GM23248 (cell line): ENCODE measurements around the gene WSCD1. TPM values are rescaled to one million over a fixed set of nuclear protein-coding genes. Genes with fewer than 3 reads are reported as not detected.

Experiments used
- DNase-seq: peaks from one replicate; pipeline ENCODE4 v3.0.0-alpha.2; 2015
- H2AFZ ChIP-seq: fragments of 200-600 bp; sonication (generic); 2 replicates; pipeline ENCODE4 v1.6.1; 2016; ENCODE audit warnings: antibody characterized with exemption
- H3F3A ChIP-seq: fragments of 200-600 bp; sonication (generic); 2 replicates; pipeline ENCODE4 v1.6.1; 2016; ENCODE audit warnings: mild to moderate bottlenecking, antibody characterized with exemption, mixed run types; ENCODE audit not compliant: insufficient read depth
- H3K27ac ChIP-seq: fragments of 200-600 bp; sonication (generic); 2 replicates; pipeline ENCODE4 v1.5.1; 2016; ENCODE audit warnings: mild to moderate bottlenecking
- H3K27me3 ChIP-seq: fragments of 200-600 bp; sonication (generic); replicated peaks from 2 replicates; pipeline ENCODE4 v1.6.1; 2016; ENCODE audit warnings: mild to moderate bottlenecking; ENCODE audit not compliant: insufficient read depth
- H3K36me3 ChIP-seq: fragments of 200-600 bp; sonication (generic); 2 replicates; pipeline ENCODE4 v1.6.1; 2016; ENCODE audit warnings: low read depth, mild to moderate bottlenecking
- H3K4me1 ChIP-seq: fragments of 200-600 bp; sonication (generic); 2 replicates; pipeline ENCODE4 v1.6.1; 2016; ENCODE audit warnings: mild to moderate bottlenecking; ENCODE audit not compliant: insufficient read depth
- H3K4me2 ChIP-seq: fragments of 200-600 bp; sonication (generic); one replicate; pipeline ENCODE4 v1.6.1; 2016; ENCODE audit warnings: mild to moderate bottlenecking; ENCODE audit not compliant: unreplicated experiment
- H3K4me3 ChIP-seq: fragments of 200-600 bp; sonication (generic); 2 replicates; pipeline ENCODE4 v1.5.1; 2016; ENCODE audit warnings: mild to moderate bottlenecking
- H3K79me2 ChIP-seq: fragments of 200-600 bp; sonication (generic); 2 replicates; pipeline ENCODE4 v1.6.1; 2016; ENCODE audit warnings: mild to moderate bottlenecking; ENCODE audit not compliant: insufficient read depth
- H3K9ac ChIP-seq: fragments of 200-600 bp; sonication (generic); 2 replicates; pipeline ENCODE4 v1.6.1; 2016; ENCODE audit warnings: mild to moderate bottlenecking
- H3K9me2 ChIP-seq: fragments of 200-600 bp; sonication (generic); 2 replicates; pipeline ENCODE4 v1.6.1; 2016; ENCODE audit warnings: mixed run types, mild to moderate bottlenecking, moderate library complexity; ENCODE audit not compliant: insufficient read depth
- H3K9me3 ChIP-seq: fragments of 200-600 bp; sonication (generic); one replicate; pipeline ENCODE4 v1.6.1; 2017; ENCODE audit warnings: low read depth
- H4K20me1 ChIP-seq: fragments of 200-600 bp; sonication (generic); 2 replicates; pipeline ENCODE4 v1.6.0; 2016; ENCODE audit not compliant: insufficient read depth
- EZH2 ChIP-seq: fragments of 200-600 bp; sonication (generic); IDR thresholded peaks from 2 replicates; pipeline ENCODE4 v1.6.1; 2018; ENCODE audit warnings: antibody characterized with exemption, mild to moderate bottlenecking; ENCODE audit not compliant: insufficient read depth, poor library complexity, severe bottlenecking
- EZH2phosphoT487 ChIP-seq: fragments of 200-600 bp; sonication (generic); IDR thresholded peaks from 2 replicates; pipeline ENCODE4 v1.6.1; 2018; ENCODE audit warnings: antibody characterized with exemption, moderate library complexity, mild to moderate bottlenecking, low read depth; ENCODE audit not compliant: insufficient read depth
- WGBS, 2 experiments: methylation state at CpG; one replicate each; pipeline ENCODE4 v1.1.6; 2015 to 2017; ENCODE audit warnings: low lambda C conversion rate in 2 of 2, low coverage in 1 of 2; ENCODE audit errors: missing lambda C conversion rate in 2 of 2; 5-methylcytosine and 5-hydroxymethylcytosine counted together
- in situ Hi-C: fragments of 300-500 bp; cut with MboI; formaldehyde crosslinking; loops from 2 replicates; pipeline ENCODE4 v1.15.0; 2020
- polyA plus RNA-seq: library from polyadenylated mRNA; unstranded; fragments of >200 nt; fragmentation: Nextera tagmentation; extraction: Ambion mirVana; gene quantifications from 2 replicates; pipeline ENCODE4 v1.2.1, GENCODE V29; 2016
- total RNA-seq: library from RNA; depleted of rRNA; stranded (reverse); fragments of >200 nt; shearing (Covaris generic); gene quantifications from 2 replicates; pipeline ENCODE4 v1.2.3, GENCODE V29; 2014; rRNA removed

WSCD1 gene
- 0.11 TPM in 1 of 2 replicates, not detected in the other for total RNA-seq
- polyA plus RNA-seq, result not detected in 2 replicates

DNA sequence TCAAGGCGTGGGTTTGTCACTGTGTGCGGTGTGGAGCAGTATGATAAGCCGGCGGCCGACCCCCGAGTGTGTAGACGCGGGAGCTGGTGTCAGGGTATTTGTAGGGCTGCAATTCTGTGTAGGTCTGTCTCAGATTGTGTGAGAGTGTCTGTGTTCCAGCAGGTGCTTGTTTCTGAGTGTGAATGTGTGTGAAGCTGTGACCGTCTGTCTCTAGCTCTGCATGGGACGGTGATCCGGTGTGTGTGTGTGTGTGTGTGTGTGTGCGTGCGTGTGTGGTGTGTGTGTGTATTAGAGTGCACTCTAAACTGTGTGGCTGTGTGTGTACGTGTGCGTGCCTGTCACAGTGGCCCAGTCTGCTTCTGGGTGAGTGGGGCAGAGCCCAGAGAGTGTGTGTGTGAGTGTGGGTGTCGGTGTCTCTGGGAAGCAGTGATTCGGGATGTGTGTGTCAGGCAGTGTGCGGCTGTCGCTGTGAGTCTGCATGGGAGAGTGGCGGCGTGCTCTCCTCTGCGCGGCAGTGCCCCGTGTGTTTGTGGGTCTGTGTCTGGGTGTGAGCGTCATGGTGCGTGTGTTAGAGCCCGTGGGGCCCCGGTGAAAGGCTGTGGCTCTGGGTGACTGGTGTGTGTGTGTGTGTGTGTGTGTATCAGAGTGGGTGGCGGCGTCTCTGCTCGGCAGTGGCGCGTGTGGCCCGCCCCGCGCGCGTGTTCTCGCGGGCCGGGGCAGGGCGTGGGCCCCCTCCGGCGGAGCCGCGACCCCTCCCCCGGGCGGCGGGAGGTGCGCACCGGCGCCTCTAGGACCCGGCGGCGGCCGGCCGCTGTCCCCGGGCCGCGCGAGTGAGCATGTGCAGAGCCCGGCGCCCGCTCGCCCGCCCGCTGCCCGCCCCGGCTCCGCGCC lies at the start of gene WSCD1:
Gene WSCD1, plus strand, starts transcription at position 841 of the 891 bp plus-strand sequence. CDS start 10,280 bp downstream, outside the sequence.
- in situ Hi-C loops, result no loop called here
- Histone ChIP-seq H3K9ac (no peak within 1 kb of the TSS), H3K4me2 (no peak within 1 kb of the TSS), H3K79me2 (no peaks in the 10 kb centered on the region), H3K36me3 (no peaks in the 10 kb centered on the region), H3F3A (no peaks in the 10 kb centered on the region), H3K4me3 (no peak within 1 kb of the TSS), H3K9me2 (no peaks in the 10 kb centered on the region), H3K27ac (no peak within 1 kb of the TSS), H4K20me1 (no peaks in the 10 kb centered on the region), H3K4me1 (no peaks in the 10 kb centered on the region), H3K9me3 (no peaks in the 10 kb centered on the region), H3K27me3 (peaks cover 34% of the 10 kb centered on the region), H2AFZ (no peak within 1 kb of the TSS)
- WGBS, 2 experiments, result 7 to 9% methylated on average over 39 to 51 of the region's 71 CpGs
- TF ChIP-seq EZH2 (peak; percentile 62), EZH2phosphoT487 (no peak)
- DNase-seq, result peak; percentile 21

DNA sequence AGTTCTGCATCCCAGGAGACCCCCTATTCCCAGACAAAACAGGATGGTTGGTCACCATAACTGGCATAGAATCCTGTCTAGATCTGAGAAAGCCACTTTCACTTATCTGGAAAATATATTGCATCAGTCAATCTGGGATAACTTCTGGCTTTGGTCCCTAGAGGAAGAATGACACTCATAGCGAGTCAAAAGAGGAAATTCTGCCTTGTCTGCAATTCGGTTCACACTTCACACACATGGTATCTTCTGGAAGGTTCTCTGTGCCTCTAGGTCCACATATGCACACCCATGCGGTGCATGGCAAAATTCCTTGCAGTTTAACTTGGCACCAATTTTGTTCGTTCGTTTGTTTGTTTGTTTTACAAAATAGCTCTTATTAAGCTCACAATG lies 49.2 kb upstream of the WSCD1 start:
- Histone ChIP-seq H3K79me2 (no peaks in the 10 kb centered on the region), H3K9ac (no peak overlapping the region), H3K9me3 (no peaks in the 10 kb centered on the region), H3K36me3 (no peaks in the 10 kb centered on the region), H3K4me3 (no peak overlapping the region), H2AFZ (no peak overlapping the region), H3K4me1 (no peaks in the 10 kb centered on the region), H3K9me2 (no peaks in the 10 kb centered on the region), H3K27ac (no peak overlapping the region), H3K27me3 (no peaks in the 10 kb centered on the region), H4K20me1 (no peaks in the 10 kb centered on the region), H3F3A (no peaks in the 10 kb centered on the region), H3K4me2 (no peak overlapping the region)
- TF ChIP-seq EZH2phosphoT487 (no peak), EZH2 (no peak)
- in situ Hi-C loops, result no loop called here
- DNase-seq, result no peak
- 3 to 6% methylated on average over 5 of the region's 5 CpGs for WGBS, 2 experiments

DNA sequence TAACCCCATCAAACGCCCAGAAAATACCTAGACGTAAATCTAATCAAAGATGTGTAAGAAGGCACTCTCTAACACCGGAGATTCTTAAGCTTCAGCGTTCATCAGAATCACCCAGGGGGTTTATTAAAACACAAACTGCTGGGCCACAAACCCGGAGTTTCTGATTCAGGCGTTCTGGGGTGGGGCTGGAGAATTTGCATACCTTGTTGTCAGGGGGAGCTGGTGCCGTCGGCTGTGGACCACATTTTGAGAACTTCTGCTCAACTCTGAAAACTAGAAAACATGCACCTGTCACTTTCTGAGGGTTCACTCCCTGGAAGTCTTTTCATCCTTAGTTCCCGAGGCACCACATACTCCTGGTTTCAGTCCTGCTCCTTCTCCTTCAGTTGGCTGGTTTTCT lies 48.6 kb upstream of the WSCD1 start:
- H3K27ac ChIP-seq, result no peak overlapping the region
- H3K4me1 ChIP-seq, result no peaks in the 10 kb centered on the region
- H2AFZ ChIP-seq, result no peak overlapping the region

DNA sequence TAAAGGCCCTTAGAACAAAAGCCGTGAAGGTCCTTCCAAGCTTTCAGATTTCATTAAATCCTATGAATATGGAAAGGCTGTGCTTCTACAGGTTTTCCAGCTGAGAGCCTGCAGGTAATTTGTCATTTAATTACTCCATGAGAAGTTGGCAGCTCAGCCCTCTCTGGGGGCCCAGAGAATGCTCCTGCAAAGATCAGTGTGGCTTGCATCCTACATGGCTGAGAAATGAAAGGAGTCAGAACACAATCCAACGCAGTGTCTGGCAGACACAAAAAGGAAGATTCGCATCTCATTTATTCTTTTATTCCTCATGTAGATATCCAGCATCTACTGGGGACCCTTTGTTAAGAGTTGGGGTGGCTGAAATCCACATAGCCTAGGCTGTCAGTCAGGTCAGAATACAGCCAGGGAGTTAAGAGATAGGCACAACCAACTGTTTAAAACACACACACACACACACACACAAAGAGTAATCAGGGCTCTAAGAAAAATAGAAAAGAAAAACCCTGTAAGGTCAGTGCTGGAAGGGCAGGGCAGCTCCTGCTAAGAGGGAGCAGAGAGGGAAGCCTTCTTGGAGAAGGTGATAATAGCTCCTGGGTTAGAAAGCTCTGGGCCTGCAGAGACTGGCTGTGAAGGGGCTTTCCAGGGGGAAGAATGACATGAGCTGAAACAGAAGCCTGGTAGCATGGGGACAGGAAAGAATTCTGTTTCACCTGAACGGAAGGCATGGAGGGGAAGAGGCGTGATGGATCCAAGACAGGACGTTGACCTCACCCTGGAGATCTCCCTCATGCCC lies 46.9 kb upstream of the WSCD1 start:
- H2AFZ ChIP-seq, result no peak overlapping the region
- WGBS, 2 experiments, result 17 to 22% methylated on average over 6 of the region's 6 CpGs
- in situ Hi-C loops, result no loop called here
- no peaks in the 10 kb centered on the region for H3K9me3 ChIP-seq
- no peaks in the 10 kb centered on the region for H3K9me2 ChIP-seq
- H3F3A ChIP-seq, result no peaks in the 10 kb centered on the region
- DNase-seq, result no peak
- H3K9ac ChIP-seq, result no peak overlapping the region
- no peaks in the 10 kb centered on the region for H3K79me2 ChIP-seq
- TF ChIP-seq EZH2phosphoT487, result no peak
- TF ChIP-seq EZH2, result no peak
- no peaks in the 10 kb centered on the region for H3K4me1 ChIP-seq
- H3K36me3 ChIP-seq, result no peaks in the 10 kb centered on the region
- H3K27me3 ChIP-seq, result no peaks in the 10 kb centered on the region
- no peak overlapping the region for H3K27ac ChIP-seq
- no peaks in the 10 kb centered on the region for H4K20me1 ChIP-seq
- H3K4me2 ChIP-seq, result no peak overlapping the region
- no peak overlapping the region for H3K4me3 ChIP-seq

More for the DNA sequence above, 48.6 kb upstream of the WSCD1 start:
- no peak overlapping the region for H3K4me3 ChIP-seq
- no peak for DNase-seq
- H3K4me2 ChIP-seq, result no peak overlapping the region
- no peak overlapping the region for H3K9ac ChIP-seq
- TF ChIP-seq EZH2, result no peak
- TF ChIP-seq EZH2phosphoT487, result no peak
- no peaks in the 10 kb centered on the region for H3F3A ChIP-seq
- H3K9me2 ChIP-seq, result no peaks in the 10 kb centered on the region
- 26 to 31% methylated on average over 9 of the region's 9 CpGs for WGBS, 2 experiments
- H3K27me3 ChIP-seq, result no peaks in the 10 kb centered on the region
- in situ Hi-C loops, result no loop called here
- no peaks in the 10 kb centered on the region for H3K79me2 ChIP-seq
- no peaks in the 10 kb centered on the region for H4K20me1 ChIP-seq
- no peaks in the 10 kb centered on the region for H3K9me3 ChIP-seq
- H3K36me3 ChIP-seq, result no peaks in the 10 kb centered on the region
